Liver (tissue), 9 donors: Measurements from ENCODE around the gene ETV4. TPM values are rescaled to one million over a fixed set of nuclear protein-coding genes. Genes with fewer than 3 reads are reported as not detected.

Experiments used
- DNase-seq: peaks from one replicate; pipeline ENCODE4 v3.0.0-alpha.2; 2017; ENCODE audit warnings: low spot score
- H3K27ac ChIP-seq, 2 donors: one replicate each; pipeline ENCODE4 v1.7.0; 2013; ENCODE audit warnings: inconsistent platforms in 2 of 2, low read length in 2 of 2, control low read depth in 1 of 2, low read depth in 1 of 2, mild to moderate bottlenecking in 1 of 2
- H3K27me3 ChIP-seq, 4 donors: one replicate each; pipeline versions ENCODE4 v1.6.1 to v1.7.0; 2013; ENCODE audit warnings: low read length in 3 of 4, inconsistent platforms in 1 of 4, mild to moderate bottlenecking in 1 of 4, moderate library complexity in 1 of 4; ENCODE audit not compliant: control insufficient read depth in 4 of 4, insufficient read depth in 4 of 4
- H3K36me3 ChIP-seq, 4 donors: one replicate each; pipeline versions ENCODE4 v1.6.1 to v1.7.0; 2013; ENCODE audit warnings: low read length in 3 of 4, mild to moderate bottlenecking in 3 of 4, low read depth in 1 of 4, moderate library complexity in 1 of 4; ENCODE audit not compliant: control insufficient read depth in 4 of 4, insufficient read depth in 3 of 4
- H3K4me1 ChIP-seq, 4 donors: one replicate each; pipeline versions ENCODE4 v1.6.1 to v1.7.0; 2013; ENCODE audit warnings: low read length in 3 of 4, mild to moderate bottlenecking in 3 of 4, moderate library complexity in 1 of 4; ENCODE audit not compliant: control insufficient read depth in 4 of 4, insufficient read depth in 4 of 4
- H3K4me3 ChIP-seq, 3 donors: one replicate each; pipeline versions ENCODE4 v1.6.1 to v1.7.0; 2013; ENCODE audit warnings: low read length in 3 of 3, control low read depth in 1 of 3, low read depth in 1 of 3, mild to moderate bottlenecking in 1 of 3
- H3K9ac ChIP-seq, 2 donors: one replicate each; pipeline ENCODE4 v1.7.0; 2013; ENCODE audit warnings: low read length in 2 of 2, mild to moderate bottlenecking in 2 of 2, moderate library complexity in 2 of 2, control low read depth in 1 of 2, low read depth in 1 of 2
- H3K9me3 ChIP-seq, 4 donors: one replicate each; pipeline versions ENCODE4 v1.6.1 to v1.7.0; 2013; ENCODE audit warnings: low read length in 3 of 4; ENCODE audit not compliant: control insufficient read depth in 4 of 4
- ATF3 ChIP-seq: IDR thresholded peaks from 2 replicates; pipeline ENCODE4 v1.6.1; 2016; ENCODE audit warnings: antibody characterized with exemption
- CTCF ChIP-seq: fragments of 150-350 bp; IDR thresholded peaks from 2 replicates; pipeline ENCODE4 v1.5.1; 2017; ENCODE audit warnings: improper control_type of control experiment, low read depth, low read length; ENCODE audit not compliant: missing input control
- EGR1 ChIP-seq, 2 donors: IDR thresholded peaks; 2 replicates each; pipeline ENCODE4 v1.6.1; 2016 to 2018; ENCODE audit warnings: antibody characterized with exemption in 2 of 2, low read depth in 2 of 2
- FOXA2 ChIP-seq: IDR thresholded peaks from 2 replicates; pipeline ENCODE4 v1.6.1; 2016; ENCODE audit warnings: antibody characterized with exemption
- GABPA ChIP-seq, 2 donors: IDR thresholded peaks in 1 of 2; conservative IDR thresholded peaks in 1 of 2; 2 replicates each; pipeline ENCODE4 v1.6.1; 2016; ENCODE audit warnings: antibody characterized with exemption in 2 of 2, mild to moderate bottlenecking in 1 of 2, moderate library complexity in 1 of 2
- HNF4A ChIP-seq, 2 donors: conservative IDR thresholded peaks; 2 replicates each; pipeline ENCODE4 v1.6.1; 2016; ENCODE audit warnings: antibody characterized with exemption in 2 of 2, mild to moderate bottlenecking in 2 of 2
- HNF4G ChIP-seq: IDR thresholded peaks from 2 replicates; pipeline ENCODE4 v1.6.1; 2016; ENCODE audit warnings: antibody characterized with exemption
- MAX ChIP-seq: IDR thresholded peaks from 2 replicates; pipeline ENCODE4 v1.6.1; 2016; ENCODE audit warnings: antibody characterized with exemption
- NR2F2 ChIP-seq: IDR thresholded peaks from 2 replicates; pipeline ENCODE4 v1.6.1; 2016; ENCODE audit warnings: antibody characterized with exemption
- RAD21 ChIP-seq, 2 donors: IDR thresholded peaks; 2 replicates each; pipeline ENCODE4 v1.6.1; 2016; ENCODE audit warnings: antibody characterized with exemption in 2 of 2, mild to moderate bottlenecking in 2 of 2
- REST ChIP-seq: IDR thresholded peaks from 2 replicates; pipeline ENCODE4 v1.6.1; 2016; ENCODE audit warnings: antibody characterized with exemption, mild to moderate bottlenecking
- RXRA ChIP-seq, 2 donors: IDR thresholded peaks; 2 replicates each; pipeline ENCODE4 v1.6.1; 2017 to 2018; ENCODE audit warnings: antibody characterized with exemption in 2 of 2, mild to moderate bottlenecking in 1 of 2
- SP1 ChIP-seq: IDR thresholded peaks from 2 replicates; pipeline ENCODE4 v1.6.1; 2018; ENCODE audit warnings: antibody characterized with exemption, mild to moderate bottlenecking
- TAF1 ChIP-seq: conservative IDR thresholded peaks from 2 replicates; pipeline ENCODE4 v1.6.1; 2016; ENCODE audit warnings: antibody characterized with exemption, mild to moderate bottlenecking
- YY1 ChIP-seq: IDR thresholded peaks from 2 replicates; pipeline ENCODE4 v1.6.1; 2016; ENCODE audit warnings: antibody characterized with exemption, mild to moderate bottlenecking
- ZBTB33 ChIP-seq: IDR thresholded peaks from 2 replicates; pipeline ENCODE4 v1.6.1; 2016; ENCODE audit warnings: antibody characterized with exemption
- WGBS: extraction: QIAGEN DNeasy Blood & Tissue Kit; methylation state at CpG from one replicate; pipeline ENCODE4 v1.1.7; 2013; 5-methylcytosine and 5-hydroxymethylcytosine counted together
- polyA plus RNA-seq, 2 donors: library from polyadenylated mRNA; stranded (reverse) in 1 of 2; unstranded in 1 of 2; fragments of 200-250 nt in 1 of 2; fragments of >200 nt in 1 of 2; fragmentation: Nextera tagmentation in 1 of 2; extraction: Ambion mirVana in 1 of 2; gene quantifications; one replicate each; pipeline versions ENCODE4 v1.2.1 to v1.2.3, GENCODE V29; 2013 to 2015
- total RNA-seq, 2 donors: library from RNA; depleted of rRNA; stranded (reverse); fragments of >200 nt; gene quantifications; one replicate each; pipeline ENCODE4 v1.2.3, GENCODE V29; 2014
- donor health status: healthy.
- donor health status: healthy.
- donor health status: healthy.
- donor health status: healthy.
- donor health status: healthy.

The ETV4 gene
- total and polyA plus RNA-seq, 4 donors = 0.08 to 1.1 (median 0.46) TPM

- Histone ChIP-seq H3K27ac (no peak overlapping the region), H3K9ac (no peak overlapping the region), H3K27me3 (no peaks in the 10 kb centered on the region), H3K4me1 (peaks cover 0 to 2% (median 0%) of the 10 kb centered on the region in 4 donors), H3K4me3 (no peak overlapping the region), H3K36me3 (no peaks in the 10 kb centered on the region), H3K9me3 (no peaks in the 10 kb centered on the region)
- WGBS = 17% methylated on average over 10 of the region's 10 CpGs
- TF ChIP-seq ZBTB33 = no peak
- peak; percentile 85 for TF ChIP-seq CTCF
- TF ChIP-seq RAD21 (IDR thresholded peaks at IDR 0.05) = peak; percentile 93 to 95
- peak; percentile 24 for TF ChIP-seq HNF4G
- TF ChIP-seq HNF4A (conservative IDR thresholded peaks at IDR 0.05) = peak; percentile 71 to 79
- no peak for TF ChIP-seq GABPA (IDR thresholded peaks at IDR 0.05 in 1 of 2, conservative IDR thresholded peaks at IDR 0.05 in 1 of 2)
- DNase-seq = peak; percentile 73
Measured at GRCh38 chr17:43576563-43577229, 30.6 kb upstream of the ETV4 start.

GRCh38 chr17:43574896-43575525 lies 28.9 kb upstream of the ETV4 start:
- 49% methylated on average over 5 of the region's 5 CpGs for WGBS
- Histone ChIP-seq H3K4me3 (no peak overlapping the region), H3K27me3 (no peaks in the 10 kb centered on the region), H3K36me3 (no peaks in the 10 kb centered on the region), H3K4me1 (no peaks in the 10 kb centered on the region), H3K9me3 (no peaks in the 10 kb centered on the region), H3K9ac (no peak overlapping the region), H3K27ac (no peak overlapping the region)
- no peak for DNase-seq
- TF ChIP-seq RXRA (IDR thresholded peaks at IDR 0.05) = no peak
- no peak for TF ChIP-seq EGR1 (IDR thresholded peaks at IDR 0.05; ENCODE audit: low read depth in 2 of 2)
- no peak for TF ChIP-seq CTCF
- TF ChIP-seq GABPA (IDR thresholded peaks at IDR 0.05 in 1 of 2, conservative IDR thresholded peaks at IDR 0.05 in 1 of 2) = no peak
- no peak for TF ChIP-seq ZBTB33
- no peak for TF ChIP-seq REST
- no peak for TF ChIP-seq HNF4G
- TF ChIP-seq NR2F2 = no peak
- TF ChIP-seq TAF1 = no peak
- no peak for TF ChIP-seq RAD21 (IDR thresholded peaks at IDR 0.05)
- TF ChIP-seq MAX = no peak
- TF ChIP-seq YY1 = no peak
- no peak for TF ChIP-seq ATF3
- TF ChIP-seq FOXA2 = no peak
- no peak for TF ChIP-seq SP1
